GM19452 (cell line): ENCODE results near the gene MUSK.
"Not testable (repeated sequence)": the region's sequence is repeated elsewhere in the genome, so short reads cannot be mapped to it uniquely, and the experiment has no call there.

Experiments
- ATAC-seq: cut with Tn5 transposase; IDR thresholded peaks from one replicate; pipeline ENCODE4 v1.9.1; 2021; ENCODE audit not compliant: unreplicated experiment

MUSK gene

DNA sequence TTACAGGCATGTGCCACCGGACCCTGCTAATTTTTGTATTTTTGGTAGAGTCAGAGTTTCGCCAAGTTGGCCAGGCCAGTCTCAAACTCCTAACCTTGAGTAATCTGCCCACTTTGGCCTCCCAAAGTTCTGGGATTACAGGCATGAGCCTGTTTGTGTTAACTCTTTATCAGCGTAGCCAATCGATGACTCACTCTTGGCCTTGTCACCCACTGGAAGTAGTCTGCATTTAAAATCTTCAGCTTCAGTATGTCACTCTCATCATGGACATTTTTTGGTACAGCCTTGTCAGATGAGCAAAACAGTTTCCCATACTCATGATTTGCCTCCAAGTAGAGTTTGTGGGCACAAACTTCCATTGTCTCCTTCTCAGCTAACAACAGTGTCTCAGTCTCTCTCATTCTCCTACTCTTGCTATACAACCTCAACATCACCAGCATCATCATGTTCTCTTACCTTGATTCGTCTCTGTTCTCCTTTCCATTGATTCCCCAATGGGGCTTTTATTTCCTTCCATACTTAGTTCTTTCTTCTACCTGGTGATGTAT, 22.5 kb downstream of the MUSK start:
- ATAC-seq, result no peak

DNA sequence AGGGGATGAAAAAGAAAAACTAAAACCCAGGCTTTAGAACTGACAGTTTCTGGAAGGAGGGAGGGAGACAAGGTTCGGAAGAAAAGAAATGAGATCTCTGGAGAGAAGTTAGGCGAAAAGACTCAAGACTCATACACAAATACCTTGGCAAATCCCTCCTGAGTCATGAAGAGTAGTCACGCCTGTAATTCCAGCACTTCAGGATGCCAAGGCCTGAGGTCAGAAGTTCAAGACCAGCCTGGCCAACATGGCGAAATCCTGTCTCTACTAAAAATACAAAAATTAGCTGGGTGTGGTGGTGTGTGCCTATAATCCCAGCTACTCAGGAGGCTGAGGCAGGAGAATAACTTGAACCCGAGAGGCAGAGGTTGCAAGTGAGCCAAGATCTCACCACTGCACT, 27.3 kb downstream of the MUSK start:
- not testable (repeated sequence) for ATAC-seq

DNA sequence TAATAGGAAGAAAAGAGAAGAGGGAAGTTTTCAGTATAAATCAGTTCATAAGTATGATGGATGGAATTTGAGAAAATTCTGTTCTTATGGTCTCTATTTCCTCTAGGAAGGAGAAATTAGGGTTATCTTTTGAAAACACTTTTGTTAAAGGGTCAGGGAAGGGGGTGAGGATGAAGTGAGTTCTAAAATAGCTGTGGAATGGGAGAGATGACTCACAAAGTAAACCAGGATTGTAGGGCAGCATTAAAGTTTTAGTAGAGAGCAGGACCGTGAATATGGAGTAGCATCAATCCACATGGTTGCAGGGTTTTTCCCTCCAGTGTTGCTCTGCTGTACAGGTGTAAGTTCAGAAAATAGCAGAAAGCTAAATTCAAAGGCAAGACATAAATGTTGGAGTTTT, 32.4 kb downstream of the MUSK start:
- no peak for ATAC-seq

DNA sequence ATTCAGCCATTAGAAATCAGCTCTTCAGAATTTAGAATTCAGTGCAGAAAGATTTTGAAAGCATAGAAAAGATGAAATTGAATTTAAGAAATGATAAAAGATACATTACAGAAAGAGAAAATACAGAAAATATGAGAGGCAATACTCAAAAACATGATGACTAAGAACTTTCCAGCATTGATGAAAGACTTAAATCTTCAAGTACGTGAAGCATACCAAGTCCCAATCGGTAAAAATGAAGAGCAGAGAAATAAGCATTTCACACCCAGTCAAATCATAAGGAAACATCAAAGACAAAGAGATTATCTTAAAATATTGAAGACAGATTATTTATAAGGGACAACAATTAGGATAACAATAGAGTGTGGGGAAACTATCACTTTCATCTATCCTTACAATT, 35.1 kb downstream of the MUSK start:
- ATAC-seq, result no peak

DNA sequence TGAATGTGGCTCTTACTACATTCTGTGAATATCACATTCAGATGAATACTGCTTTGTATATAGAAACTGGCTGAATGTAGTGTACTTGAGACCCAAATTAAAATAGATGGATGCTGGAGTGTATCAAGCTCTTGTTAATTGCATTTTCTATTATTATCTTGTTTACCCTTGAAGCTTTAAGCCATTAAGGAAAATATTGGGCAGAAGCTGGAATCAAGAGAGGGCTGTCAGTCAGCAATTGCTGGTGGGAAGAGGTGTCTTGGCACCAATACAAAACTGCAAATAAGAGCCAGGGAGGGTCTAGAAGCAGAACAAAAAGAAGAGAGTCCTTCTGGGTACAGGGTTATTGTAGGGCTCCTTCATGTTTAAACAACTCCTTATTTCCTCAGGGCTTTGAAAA, 38.8 kb downstream of the MUSK start:
- ATAC-seq, result no peak

DNA sequence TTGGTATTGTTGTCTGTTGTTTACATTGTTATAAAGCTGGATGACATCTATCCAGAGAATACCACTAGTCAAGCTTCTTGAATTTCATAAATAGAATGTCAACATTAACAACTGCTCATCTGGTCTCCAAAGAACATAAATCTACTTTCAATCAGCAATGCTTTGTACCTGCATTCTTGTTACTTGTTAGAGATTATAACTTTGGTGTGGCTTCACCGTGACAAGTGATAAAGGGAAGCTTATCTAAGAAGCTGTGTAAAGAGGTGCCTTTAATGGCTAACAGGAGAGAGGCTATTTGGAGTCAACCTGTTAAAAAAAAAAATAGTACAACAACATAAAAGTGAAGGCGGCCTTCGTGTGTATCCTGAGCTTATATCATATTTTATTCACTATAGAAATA, 41.8 kb downstream of the MUSK start:
- ATAC-seq, result no peak

DNA sequence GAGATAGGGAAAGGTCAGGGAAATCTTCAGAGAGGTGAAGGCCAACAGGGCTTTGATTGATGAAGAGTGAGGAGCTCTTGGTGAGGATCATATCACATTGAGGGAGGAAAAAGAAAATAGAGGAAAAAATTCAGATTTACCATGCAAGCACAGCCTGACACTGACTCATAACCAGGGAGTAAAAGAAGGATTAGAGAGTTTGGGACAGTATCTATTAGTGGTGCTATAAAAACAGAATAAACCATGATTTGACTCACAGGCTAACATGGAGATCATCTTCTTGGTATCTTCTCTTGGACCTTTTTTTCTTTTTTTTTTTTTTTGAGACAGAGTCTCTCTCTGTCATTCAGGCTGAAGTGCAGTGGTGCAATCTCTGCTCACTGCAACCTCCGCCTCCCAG, 44.4 kb downstream of the MUSK start:
- no peak for ATAC-seq

DNA sequence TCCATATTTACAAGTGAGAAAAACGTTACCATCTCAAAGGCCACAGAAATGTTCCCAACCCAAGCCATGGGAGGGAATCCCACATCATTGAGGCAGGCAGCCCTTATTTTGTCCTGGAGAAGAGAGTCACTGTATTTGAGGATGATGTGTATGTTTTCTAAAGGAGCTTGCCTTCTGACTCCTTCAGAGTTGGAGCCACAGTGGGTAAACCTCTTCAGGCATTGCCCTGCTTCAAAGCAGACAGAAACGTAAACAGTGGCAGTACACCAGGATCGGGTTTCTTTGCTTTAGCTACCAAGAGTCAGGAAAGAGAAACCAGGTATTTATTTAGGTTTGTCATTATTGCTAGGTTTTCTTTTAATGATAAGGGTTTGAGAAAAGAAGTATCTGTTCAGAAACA, 45.7 kb downstream of the MUSK start:
- ATAC-seq, result no peak

DNA sequence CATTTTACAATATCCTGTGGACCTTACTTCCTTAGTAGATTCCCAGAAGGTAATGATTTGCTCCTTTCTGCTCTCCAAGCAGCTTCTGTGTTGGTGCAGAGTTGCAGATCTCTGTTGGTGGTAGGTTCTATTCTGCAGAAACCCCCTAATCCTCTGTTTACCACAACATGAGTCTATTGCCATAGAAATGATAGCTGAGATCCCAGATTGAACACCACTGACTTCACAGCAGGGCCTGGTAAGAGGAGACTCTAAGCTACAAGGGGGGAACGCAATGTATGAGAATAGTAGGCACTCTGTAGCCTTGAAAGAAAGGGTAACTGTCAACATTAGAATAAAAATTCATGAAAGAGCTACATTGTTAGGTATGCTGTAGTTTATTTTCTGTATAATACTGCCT, 59.5 kb downstream of the MUSK start:
- ATAC-seq, result no peak

DNA sequence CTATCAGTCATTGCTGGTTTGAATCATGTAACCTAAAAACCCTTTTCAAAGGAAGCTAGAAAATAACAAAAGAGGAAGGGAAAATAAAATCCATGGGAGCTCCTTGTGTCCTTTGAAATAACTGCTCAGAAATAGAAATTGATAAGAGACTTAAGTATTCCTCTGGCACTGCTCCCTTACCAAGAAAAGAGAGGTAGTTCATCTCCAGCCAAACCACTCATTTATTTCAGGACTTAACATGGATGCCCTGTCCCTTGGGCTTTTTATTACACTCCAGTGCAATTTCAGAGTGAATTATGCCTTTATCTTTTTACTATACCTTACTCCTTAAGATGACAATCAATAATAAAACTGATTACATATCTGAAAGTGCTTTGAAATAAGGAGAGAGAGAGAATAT, 61.0 kb downstream of the MUSK start:
- ATAC-seq, result no peak

DNA sequence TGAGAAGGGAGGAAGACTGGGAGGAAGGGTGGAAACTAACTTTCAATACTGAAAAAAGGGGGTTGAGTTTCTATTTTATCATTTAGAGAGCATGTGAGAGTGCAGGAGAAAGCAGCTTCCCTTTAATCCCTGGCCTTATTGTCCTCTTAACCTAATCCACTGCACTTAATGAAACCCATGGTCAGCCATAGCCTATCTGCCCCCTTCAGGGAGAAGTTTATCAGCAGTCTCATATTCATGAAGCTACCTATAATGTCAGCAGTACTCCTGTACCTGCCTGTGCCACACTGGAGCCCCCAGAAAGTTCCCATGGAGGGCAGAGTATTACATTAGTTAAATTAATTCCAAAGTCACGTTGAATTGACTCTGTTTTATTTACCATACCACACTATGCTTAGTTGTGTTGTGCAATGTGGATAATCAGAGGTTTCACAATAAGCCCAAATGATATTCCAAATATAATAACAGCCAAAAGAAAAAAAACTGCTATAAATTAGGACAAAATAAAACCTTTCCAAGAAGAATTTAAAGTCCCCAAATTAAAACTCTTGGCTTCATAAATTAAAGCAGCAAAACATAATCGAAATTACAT, 62.9 kb downstream of the MUSK start:
- ATAC-seq, result no peak

DNA sequence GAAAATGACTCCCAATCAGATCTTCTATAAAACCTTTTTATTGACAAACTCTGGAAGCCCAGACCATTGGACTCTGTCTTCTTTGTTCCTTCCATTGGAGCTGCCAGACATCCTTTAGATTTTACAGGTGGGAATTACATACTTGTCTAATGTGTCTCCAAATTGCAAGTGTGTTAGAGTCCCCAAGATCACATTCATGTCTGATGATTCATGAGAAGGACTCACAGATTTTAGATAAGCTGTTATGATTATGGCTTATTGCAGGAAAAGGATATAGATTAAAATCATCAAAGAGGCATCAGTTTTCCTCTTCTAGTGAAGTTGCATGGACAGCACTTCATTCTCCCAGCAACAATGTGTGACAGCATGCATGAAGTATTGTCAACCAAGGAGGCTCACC, 70.4 kb downstream of the MUSK start:
- no peak for ATAC-seq

DNA sequence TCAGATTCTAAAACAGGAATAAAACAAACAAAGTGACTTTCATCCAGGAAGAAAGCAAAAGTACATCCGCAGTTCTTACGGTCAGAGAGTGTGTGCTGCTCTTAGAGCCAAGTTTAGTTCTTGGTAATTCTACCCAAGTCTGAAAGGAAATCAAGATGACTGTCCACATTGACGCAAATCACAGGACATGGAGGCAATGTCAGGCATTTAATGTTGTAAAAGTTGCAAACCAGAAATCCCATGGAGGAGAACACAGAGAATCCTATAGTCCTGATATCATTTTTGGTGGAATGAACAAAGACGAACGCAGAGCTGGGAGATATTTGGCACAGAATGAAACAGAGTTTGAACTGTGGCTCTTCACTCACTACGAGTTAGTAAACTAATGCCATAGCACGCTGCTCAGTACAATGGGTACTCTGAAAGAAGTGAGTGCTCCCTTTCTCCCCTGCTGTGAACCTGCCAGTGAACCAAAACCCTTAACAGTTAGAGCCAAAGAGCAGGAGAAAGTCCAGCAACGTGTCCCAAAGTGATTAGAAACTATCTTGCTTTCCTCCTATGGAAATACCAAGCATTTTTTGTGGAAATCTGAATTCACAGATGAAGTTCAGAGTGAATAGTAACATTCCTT, 74.3 kb downstream of the MUSK start:
- ATAC-seq, result no peak

DNA sequence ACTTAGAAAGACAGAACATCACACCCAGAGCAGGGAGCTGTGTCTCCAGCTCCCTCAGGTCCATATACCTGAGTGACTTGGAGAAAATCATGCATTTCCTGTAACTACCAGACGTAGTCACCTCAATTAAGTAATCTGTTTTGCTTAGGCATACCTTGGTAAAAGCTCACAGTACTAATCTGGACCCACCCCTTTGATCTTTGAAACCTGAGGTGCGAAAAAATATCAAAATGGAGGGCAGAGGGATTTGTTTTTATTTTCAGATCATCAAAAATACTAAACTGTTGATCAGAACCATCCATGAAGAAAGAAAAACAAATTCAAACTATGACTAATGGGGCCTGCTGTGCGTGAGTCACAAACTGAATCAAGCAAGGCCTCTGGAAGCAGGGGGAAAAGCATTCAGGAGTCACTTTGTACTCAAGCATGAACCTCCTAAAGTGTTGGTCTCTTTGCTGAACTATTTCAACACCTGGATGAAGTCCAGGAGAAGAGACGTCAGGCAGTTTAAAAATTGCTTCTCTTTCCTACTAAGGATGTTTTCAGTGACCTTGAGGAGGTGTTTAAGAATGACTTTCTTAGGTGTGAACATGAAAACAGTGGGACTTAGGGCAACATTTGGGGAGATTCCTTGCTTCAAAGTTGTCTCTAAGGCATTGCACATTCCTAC, 76.3 kb downstream of the MUSK start:
- no peak for ATAC-seq

DNA sequence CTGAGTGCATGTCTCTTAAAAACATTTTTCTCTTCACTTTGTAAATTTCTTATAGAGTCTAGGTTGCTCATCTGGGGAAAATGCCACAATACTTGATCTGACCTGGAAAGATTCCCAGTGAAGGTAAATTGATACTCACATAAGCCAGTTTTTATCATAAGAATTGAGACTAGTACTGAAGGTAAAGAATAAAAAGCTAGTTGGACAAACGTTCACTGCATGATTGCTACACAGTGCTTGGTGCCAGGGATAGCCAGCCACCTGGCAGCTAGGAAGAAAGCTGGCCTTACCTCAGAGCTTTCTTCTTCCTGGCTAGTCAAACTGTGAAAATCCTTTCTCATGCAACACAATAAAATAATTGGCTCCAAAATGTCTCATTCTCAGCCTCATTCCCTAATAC, 77.1 kb downstream of the MUSK start:
- no peak for ATAC-seq

DNA sequence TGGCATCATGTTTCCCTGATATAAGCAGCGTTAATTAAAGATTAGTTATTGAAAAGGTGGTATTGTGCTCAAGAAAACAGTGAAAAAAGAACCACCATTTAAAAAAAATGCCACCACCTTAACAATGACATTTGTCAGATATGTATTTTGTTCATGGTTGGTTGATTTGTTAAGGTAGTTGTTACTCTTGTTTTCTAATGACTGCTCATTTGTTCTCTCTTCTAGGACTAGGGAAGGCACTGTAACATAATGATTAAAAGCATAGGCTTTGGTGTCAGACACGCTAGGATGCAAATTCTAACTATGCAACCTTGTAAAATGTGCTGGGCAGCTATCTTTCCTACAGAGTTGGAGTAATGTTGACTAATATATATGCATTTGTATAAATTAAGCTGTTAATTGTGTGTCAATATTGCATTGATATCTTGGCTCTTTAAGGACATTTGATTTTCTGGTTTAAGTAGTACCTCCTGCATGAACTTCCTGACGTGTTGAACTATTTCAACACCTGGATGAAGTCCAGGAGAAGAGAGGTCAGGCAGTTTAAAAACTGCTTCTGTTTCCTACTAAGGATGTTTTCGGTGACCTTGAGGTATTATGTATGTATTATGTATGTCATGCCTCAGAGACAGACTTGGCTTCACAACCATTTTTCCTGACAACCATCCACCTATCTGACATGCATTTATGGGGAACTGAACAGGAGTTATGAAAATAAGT, 77.8 kb downstream of the MUSK start:
- no peak for ATAC-seq

DNA sequence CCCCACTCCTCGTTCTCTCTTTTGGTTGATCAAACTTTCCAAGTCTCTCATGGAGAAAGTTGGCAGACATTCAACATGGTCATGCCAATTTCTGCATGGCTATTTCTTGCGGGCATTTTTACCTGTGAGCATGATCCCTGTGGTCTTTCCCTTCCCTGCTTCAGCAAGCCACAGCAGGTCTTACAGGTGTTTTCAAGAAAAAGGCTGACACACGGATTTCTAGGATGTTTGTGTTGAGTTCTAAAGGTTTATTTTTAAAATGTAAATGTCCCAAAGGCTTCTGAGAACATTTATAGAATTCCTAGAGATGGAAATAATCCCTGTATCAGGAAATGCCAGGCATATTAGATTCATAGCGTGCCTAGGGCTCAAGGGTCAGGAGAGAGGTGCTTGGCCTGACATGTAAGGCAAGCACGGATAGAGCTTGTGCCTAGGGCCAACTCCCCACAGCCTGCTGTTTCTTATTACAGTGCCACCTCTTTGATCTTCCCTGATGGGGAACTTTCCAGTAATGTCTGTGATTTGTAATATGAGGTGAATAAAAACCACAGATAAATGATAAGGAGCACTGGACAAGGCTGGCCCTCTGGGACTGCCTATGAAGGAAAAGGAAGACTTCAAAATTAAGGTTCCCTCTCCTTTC, 79.8 kb downstream of the MUSK start:
- ATAC-seq, result no peak

DNA sequence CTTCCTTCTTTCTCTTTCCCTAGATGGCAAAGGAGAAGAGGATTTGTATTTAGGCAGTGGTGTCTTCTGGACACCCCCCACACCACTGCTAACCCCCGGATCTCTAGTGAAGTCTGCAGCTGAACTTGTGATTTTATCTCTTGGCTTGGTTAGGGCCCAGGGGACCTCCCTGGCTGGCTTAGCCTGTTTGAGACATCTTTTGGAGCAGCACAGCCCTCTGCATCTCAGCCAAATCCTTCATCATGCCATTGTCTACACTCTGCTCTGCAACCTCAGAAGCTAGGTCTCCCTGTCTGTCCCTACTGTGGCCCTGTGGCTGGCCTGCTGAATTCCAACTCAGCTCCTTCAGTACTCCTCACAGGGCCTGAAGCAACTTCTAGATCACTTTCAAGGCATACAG, 81.7 kb downstream of the MUSK start:
- no peak for ATAC-seq

DNA sequence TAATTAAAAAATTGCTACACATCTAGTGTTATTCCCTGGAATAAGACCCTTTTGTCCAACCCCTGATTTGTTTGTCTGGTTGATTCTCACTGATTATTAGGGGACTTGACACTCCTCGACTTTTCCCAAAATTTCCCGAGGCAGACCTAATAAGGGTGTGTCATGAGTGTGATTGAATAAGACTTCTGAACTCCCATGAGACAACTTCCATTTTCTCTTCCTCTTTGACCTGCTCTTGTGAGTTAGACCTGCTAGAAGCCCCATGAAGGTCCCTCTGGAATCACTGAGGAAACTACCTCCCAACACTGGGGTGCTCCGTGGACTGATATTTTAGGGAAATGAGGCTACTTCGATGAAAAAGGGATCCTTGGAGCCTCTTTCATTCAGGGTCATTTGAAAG, 83.4 kb downstream of the MUSK start:
- ATAC-seq, result no peak

DNA sequence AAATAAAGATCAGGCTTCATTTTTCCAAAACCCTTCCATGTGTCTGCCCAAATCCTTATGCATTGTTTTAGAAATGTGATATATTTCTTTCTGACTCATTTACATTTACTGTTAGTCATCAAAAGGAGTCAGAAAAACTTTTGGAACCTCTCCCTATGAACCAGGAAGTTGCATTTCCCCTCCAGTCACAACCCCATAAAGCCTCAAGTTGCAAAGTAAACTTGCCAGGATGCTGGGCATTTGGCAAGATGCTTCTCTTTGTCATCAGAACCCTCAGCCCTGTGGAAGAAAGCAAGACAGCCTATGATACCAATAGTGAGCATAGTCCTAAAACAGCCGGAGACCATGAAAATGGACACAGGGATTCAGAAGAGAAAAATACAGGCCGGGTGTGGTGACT, 84.2 kb downstream of the MUSK start:
- ATAC-seq, result no peak

DNA sequence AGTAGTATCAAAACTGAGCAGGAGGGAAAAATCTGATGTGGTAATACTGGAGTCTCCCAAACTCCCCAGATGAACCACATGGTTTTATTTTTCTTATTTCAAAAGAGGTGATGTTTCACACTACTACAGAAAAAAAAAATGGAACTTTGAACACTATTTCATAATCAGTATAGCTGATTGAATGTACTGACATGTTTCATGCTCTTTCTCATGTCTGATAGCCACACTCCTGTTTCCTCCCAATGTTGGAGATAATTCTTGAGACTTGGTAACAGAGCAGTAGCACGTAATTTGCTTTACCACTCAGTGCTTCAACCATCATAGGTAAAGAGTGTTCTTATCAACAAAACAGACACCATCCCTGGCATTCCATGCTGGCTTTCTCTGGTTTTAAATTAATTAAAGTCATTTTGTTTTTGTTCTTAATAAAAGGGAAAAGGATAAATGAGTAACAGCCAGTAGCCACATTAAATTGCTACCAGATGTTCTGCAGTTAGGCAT, 85.2 kb downstream of the MUSK start:
- ATAC-seq, result no peak
